Parathyroid adenoma (tissue), 2 donors: ENCODE measurements around the gene PSMD13.

Source experiments
- H2AFZ ChIP-seq: fragments of 300-600 bp; sonication (generic); one replicate; pipeline ENCODE4 v1.7.0; 2017; ENCODE audit warnings: antibody characterized with exemption, mild to moderate bottlenecking
- H3K27ac ChIP-seq: fragments of 300-600 bp; sonication (generic); one replicate; pipeline ENCODE4 v1.7.0; 2017
- H3K27me3 ChIP-seq: fragments of 300-600 bp; sonication (generic); one replicate; pipeline ENCODE4 v1.7.0; 2017; ENCODE audit warnings: low read length; ENCODE audit not compliant: control insufficient read depth, insufficient read depth
- H3K36me3 ChIP-seq: fragments of 300-600 bp; sonication (generic); one replicate; pipeline ENCODE4 v1.7.0; 2017; ENCODE audit warnings: low read length; ENCODE audit not compliant: control insufficient read depth, insufficient read depth
- H3K4me1 ChIP-seq: fragments of 300-600 bp; sonication (generic); one replicate; pipeline ENCODE4 v1.7.0; 2017; ENCODE audit warnings: control low read depth
- H3K4me2 ChIP-seq: fragments of 300-600 bp; sonication (generic); one replicate; pipeline ENCODE4 v1.7.0; 2017; ENCODE audit warnings: low read length
- H3K4me3 ChIP-seq: fragments of 300-600 bp; sonication (generic); one replicate; pipeline ENCODE4 v1.7.0; 2017; ENCODE audit warnings: low read depth, low read length
- H3K79me2 ChIP-seq: fragments of 300-600 bp; sonication (generic); one replicate; pipeline ENCODE4 v1.7.0; 2017; ENCODE audit warnings: control low read depth
- H3K9ac ChIP-seq: fragments of 300-600 bp; sonication (generic); one replicate; pipeline ENCODE4 v1.7.0; 2017; ENCODE audit warnings: mild to moderate bottlenecking
- H3K9me3 ChIP-seq: fragments of 300-600 bp; sonication (generic); one replicate; pipeline ENCODE4 v1.7.0; 2017; ENCODE audit warnings: low read length; ENCODE audit not compliant: control insufficient read depth
- CTCF ChIP-seq: fragments of 300-600 bp; sonication (generic); IDR thresholded peaks from one replicate; pipeline ENCODE4 v1.7.0; 2017; ENCODE audit warnings: antibody characterized with exemption, mild to moderate bottlenecking
- donor health status: primary hyperparathyroidism.

Gene PSMD13

DNA sequence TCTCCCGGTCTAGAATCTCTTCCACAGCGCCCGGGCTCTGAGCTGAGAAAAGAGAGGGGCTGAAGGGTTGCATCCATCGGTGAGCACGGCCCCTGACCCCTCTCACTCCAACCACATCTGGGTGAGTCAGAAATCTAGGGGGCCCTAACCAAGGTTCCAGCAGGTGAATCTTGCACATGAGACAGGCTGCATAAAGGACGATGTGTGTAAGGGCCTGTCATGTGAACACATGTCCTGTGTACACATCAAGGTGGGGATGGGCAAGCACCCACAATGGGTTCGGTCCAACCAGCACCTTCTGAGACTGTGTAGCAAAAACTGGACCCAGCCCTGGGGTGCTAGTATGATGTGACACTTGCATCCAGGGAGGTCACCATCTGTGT, 30.8 kb upstream of the PSMD13 start:
- no peak overlapping the region for H3K9ac ChIP-seq
- H3K4me1 ChIP-seq = peaks cover 8% of the 10 kb centered on the region
- H3K9me3 ChIP-seq = no peaks in the 10 kb centered on the region
- H3K36me3 ChIP-seq = no peaks in the 10 kb centered on the region
- no peak for TF ChIP-seq CTCF
- no peak overlapping the region for H2AFZ ChIP-seq
- no peaks in the 10 kb centered on the region for H3K27me3 ChIP-seq
- H3K79me2 ChIP-seq = peaks cover 7% of the 10 kb centered on the region
- no peak overlapping the region for H3K27ac ChIP-seq
- peak overlapping the region; percentile 77 for H3K4me2 ChIP-seq
- peak overlapping the region; percentile 95 for H3K4me3 ChIP-seq

DNA sequence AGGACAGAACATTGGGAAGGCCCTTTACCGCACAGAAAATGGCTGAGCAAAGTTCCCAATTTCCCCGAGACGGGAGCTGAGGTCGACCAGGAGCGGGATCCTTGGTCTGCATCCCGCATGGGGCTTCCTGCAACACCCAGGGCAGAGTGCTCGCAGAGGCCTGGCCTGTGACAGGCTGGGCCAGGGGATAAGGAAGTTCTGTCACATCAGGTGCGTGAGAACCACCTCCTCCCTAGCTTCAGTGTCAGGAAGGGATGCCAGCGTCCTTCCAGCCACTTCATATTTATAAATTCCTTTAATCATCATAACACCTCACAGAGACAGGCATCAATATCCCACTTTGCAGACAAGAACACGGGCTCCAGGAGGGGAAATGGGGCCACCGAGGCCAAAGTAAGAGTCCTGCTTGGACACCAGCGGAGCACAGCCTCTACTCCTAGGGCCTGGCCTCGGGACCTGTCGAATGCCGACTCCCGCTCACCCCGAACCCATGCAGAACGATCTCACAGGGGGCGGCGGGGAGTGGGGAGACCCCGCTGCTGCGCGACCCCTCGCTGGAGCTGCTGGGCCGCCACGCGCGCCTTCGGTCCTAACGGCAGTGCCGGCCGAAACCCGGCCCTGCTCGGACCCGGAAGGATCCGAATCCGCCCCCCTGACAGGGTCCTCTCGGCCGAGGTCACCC, 30.1 kb upstream of the PSMD13 start:
- Histone ChIP-seq H3K36me3 (no peaks in the 10 kb centered on the region), H3K27me3 (no peaks in the 10 kb centered on the region), H3K4me2 (peak overlapping the region; percentile 77), H3K4me1 (peaks cover 8% of the 10 kb centered on the region), H3K4me3 (peak overlapping the region; percentile 95), H2AFZ (peak overlapping the region; percentile 75), H3K79me2 (peaks cover 7% of the 10 kb centered on the region), H3K27ac (peak overlapping the region; percentile 93), H3K9me3 (no peaks in the 10 kb centered on the region), H3K9ac (peak overlapping the region; percentile 68)
- no peak for TF ChIP-seq CTCF

DNA sequence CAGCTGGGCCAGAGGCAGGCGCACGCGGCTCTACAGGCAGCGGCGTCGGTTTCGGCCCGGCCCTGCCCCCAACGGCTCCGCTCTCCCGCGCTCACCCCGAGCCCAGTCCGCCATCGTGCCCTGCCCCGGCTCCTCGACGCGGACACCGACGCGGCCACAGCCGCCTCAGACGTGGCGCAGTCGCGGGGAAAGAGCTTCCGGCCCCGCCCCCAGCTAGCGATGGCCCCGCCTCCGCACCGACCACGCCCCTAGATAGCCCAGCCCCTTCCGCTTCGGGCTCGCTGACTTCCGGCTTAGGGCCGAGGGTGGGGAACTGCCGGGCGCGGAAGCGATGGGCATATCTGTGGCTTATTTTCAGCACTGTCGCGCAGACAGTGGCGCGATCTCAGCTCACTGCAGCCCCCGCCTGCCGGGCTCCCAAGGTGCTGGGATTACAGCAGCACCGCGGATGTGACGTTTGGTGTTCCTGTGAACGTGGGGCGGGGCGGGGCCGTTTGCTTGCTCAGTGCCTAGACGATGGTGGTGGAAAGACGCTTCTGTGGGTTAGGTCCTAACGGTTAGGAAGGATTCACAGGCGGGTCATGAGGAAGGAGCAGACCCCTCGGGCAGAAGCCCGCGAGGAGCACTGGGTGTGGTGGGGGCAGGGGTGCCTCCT, 29.4 kb upstream of the PSMD13 start, which contains the start of the genes BET1L and RIC8A:
BET1L (minus strand) TSS at position 192 of the 655 bp plus-strand sequence; CDS start at position 114, 78 bp downstream.
RIC8A (plus strand) TSS at position 501 of the 655 bp plus-strand sequence. CDS start 1,147 bp downstream, outside the sequence.
- Histone ChIP-seq H3K36me3 (no peaks in the 10 kb centered on the region), H3K9ac (peak within 1 kb of the TSS; percentile 68), H3K4me1 (peaks cover 8% of the 10 kb centered on the region), H3K4me3 (peak within 1 kb of the TSS; percentile 95), H3K4me2 (peak within 1 kb of the TSS; percentile 77), H3K27me3 (no peaks in the 10 kb centered on the region), H3K9me3 (no peaks in the 10 kb centered on the region), H3K27ac (peak within 1 kb of the TSS; percentile 93), H3K79me2 (peaks cover 7% of the 10 kb centered on the region), H2AFZ (peak within 1 kb of the TSS; percentile 75)
- TF ChIP-seq CTCF = no peak

DNA sequence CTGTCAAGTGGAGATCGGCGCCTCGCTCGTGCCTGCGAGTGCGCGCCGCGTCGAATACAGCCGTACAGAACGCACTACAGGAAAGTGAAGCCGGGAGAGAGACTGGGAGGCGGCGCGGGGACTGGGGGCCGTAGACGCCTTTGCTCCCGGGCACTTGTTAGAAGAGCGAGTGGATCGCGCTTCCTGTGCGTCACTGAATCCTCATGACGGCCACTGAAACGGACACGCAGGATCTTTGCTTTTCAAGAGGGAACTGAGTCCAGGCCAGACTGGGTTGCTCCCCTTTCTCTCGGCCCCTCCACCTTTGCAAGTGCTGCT, 29.0 kb upstream of the PSMD13 start:
- Histone ChIP-seq H3K79me2 (peaks cover 7% of the 10 kb centered on the region), H3K36me3 (no peaks in the 10 kb centered on the region), H2AFZ (peak overlapping the region; percentile 75), H3K9me3 (no peaks in the 10 kb centered on the region), H3K27ac (peak overlapping the region; percentile 93), H3K4me2 (peak overlapping the region; percentile 74), H3K4me3 (peak overlapping the region; percentile 95), H3K9ac (peak overlapping the region; percentile 68), H3K4me1 (peaks cover 8% of the 10 kb centered on the region), H3K27me3 (no peaks in the 10 kb centered on the region)
- no peak for TF ChIP-seq CTCF
